Prostate gland (tissue), 2 donors: Measurements from ENCODE around the gene ZNF582.

ENCODE experiments used
- POLR2AphosphoS5 ChIP-seq: sonication (generic); formaldehyde crosslinking; IDR thresholded peaks from one replicate; pipeline ENCODE4 v1.6.1; 2017; ENCODE audit warnings: antibody characterized with exemption
- TF ChIP-seq, protein P1 (sequence below), 4 experiments: fragments of 200-600 bp in 2 of 4; fragments of 450-650 bp in 2 of 4; sonication (generic) in 2 of 4; IDR thresholded peaks; 1 replicate in 3 of 4; 2 replicates in 1 of 4; pipeline ENCODE4 v1.5.1; 2016 to 2019; ENCODE audit warnings: antibody characterized with exemption in 4 of 4, mild to moderate bottlenecking in 2 of 4, moderate library complexity in 2 of 4

DNA sequence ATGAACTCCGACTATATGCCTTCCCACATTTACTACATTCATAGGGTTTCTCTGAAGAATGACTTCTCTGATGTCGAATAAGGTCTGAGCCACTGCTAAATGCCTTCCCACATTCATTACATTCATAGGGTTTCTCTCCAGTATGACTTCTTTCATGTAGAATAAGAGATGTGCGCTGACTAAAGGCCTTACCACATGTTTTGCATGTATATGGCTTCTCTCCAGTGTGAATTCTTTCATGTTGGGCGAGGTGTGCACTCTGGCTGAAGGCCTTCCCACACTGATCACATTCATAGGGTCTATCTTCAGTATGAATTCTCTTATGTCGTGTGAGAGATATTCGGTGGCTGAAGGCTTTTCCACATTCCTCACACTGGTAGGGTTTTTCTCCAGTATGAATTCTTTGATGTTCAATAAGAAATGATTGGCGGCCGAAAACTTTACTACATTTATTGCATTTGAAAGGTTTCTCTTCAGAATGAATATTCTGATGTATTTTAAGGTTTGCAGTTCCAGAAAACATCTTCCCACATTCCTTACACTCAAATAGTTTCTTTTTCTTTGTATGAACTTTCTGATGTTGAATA lies 48.0 kb upstream of the ZNF582 start:
- TF ChIP-seq, protein P1, sequence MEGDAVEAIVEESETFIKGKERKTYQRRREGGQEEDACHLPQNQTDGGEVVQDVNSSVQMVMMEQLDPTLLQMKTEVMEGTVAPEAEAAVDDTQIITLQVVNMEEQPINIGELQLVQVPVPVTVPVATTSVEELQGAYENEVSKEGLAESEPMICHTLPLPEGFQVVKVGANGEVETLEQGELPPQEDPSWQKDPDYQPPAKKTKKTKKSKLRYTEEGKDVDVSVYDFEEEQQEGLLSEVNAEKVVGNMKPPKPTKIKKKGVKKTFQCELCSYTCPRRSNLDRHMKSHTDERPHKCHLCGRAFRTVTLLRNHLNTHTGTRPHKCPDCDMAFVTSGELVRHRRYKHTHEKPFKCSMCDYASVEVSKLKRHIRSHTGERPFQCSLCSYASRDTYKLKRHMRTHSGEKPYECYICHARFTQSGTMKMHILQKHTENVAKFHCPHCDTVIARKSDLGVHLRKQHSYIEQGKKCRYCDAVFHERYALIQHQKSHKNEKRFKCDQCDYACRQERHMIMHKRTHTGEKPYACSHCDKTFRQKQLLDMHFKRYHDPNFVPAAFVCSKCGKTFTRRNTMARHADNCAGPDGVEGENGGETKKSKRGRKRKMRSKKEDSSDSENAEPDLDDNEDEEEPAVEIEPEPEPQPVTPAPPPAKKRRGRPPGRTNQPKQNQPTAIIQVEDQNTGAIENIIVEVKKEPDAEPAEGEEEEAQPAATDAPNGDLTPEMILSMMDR (IDR thresholded peaks at IDR 0.05) = no peak
- no peak for TF ChIP-seq POLR2AphosphoS5
